Stomach (tissue), 9 donors: ENCODE data around the gene RPL41. TPM values are rescaled to one million over a fixed set of nuclear protein-coding genes. Genes with fewer than 3 reads are reported as not detected.

Experiments used
- DNase-seq, 2 donors: peaks; one replicate each; pipeline versions ENCODE4 v3.0.0 to v3.0.0-alpha.2; 2013 to 2019
- H3K27ac ChIP-seq, 5 donors: fragments of 200-600 bp in 4 of 5; sonication (generic) in 4 of 5; one replicate each; pipeline ENCODE4 v1.5.1; 2013 to 2019; ENCODE audit warnings: mild to moderate bottlenecking in 1 of 5, moderate library complexity in 1 of 5
- H3K27me3 ChIP-seq, 3 donors: fragments of 200-600 bp; sonication (generic); one replicate each; pipeline ENCODE4 v1.5.1; 2017 to 2019; ENCODE audit warnings: mixed run types in 1 of 3
- H3K36me3 ChIP-seq, 4 donors: fragments of 200-600 bp; sonication (generic); 1 replicate in 3 of 4; 2 replicates in 1 of 4; pipeline ENCODE4 v1.5.1; 2016 to 2019
- H3K4me1 ChIP-seq, 4 donors: fragments of 200-600 bp; sonication (generic); one replicate each; pipeline ENCODE4 v1.5.1; 2016 to 2019
- H3K4me3 ChIP-seq, 4 donors: fragments of 200-600 bp; sonication (generic) in 3 of 4; one replicate each; pipeline ENCODE4 v1.5.1; 2016 to 2019; ENCODE audit warnings: mild to moderate bottlenecking in 1 of 4
- H3K9me3 ChIP-seq, 4 donors: fragments of 200-600 bp; sonication (generic); one replicate each; pipeline ENCODE4 v1.5.1; 2016 to 2019
- EP300 ChIP-seq: sonication (generic); formaldehyde crosslinking; IDR thresholded peaks from one replicate; pipeline ENCODE4 v1.6.1; 2017; ENCODE audit warnings: antibody characterized with exemption
- POLR2A ChIP-seq, 4 donors: fragments of 450-650 bp; IDR thresholded peaks; one replicate each; pipeline ENCODE4 v1.6.1; 2016; ENCODE audit warnings: antibody characterized with exemption in 4 of 4, control low read depth in 2 of 4, mild to moderate bottlenecking in 1 of 4, moderate library complexity in 1 of 4
- POLR2AphosphoS5 ChIP-seq, 3 donors: sonication (generic); formaldehyde crosslinking; IDR thresholded peaks; one replicate each; pipeline ENCODE4 v1.6.1; 2016; ENCODE audit warnings: antibody characterized with exemption in 3 of 3
- WGBS, 5 donors: extraction: QIAGEN DNeasy Blood & Tissue Kit in 3 of 5; methylation state at CpG; one replicate each; pipeline versions ENCODE4 v1.1.5 to v1.1.7; 2013 to 2018; 5-methylcytosine and 5-hydroxymethylcytosine counted together
- intact Hi-C: fragments of 100-400 bp; cut with DNase I; formaldehyde crosslinking; loops from one replicate; pipeline ENCODE4 v1.15.1; 2023; ENCODE audit warnings: low total_unique reads
- polyA plus RNA-seq, 3 donors: library from polyadenylated mRNA; stranded (reverse); fragments of 200-250 nt; gene quantifications; one replicate each; pipeline ENCODE4 v1.2.3, GENCODE V29; 2013
- total RNA-seq, 5 donors: library from RNA; depleted of rRNA; stranded (reverse); fragments of >200 nt; gene quantifications; one replicate each; pipeline versions ENCODE4 v1.1.0 to v1.2.3, GENCODE V29; 2014 to 2016
- TF ChIP-seq, protein P1 (sequence below), 7 experiments: fragments of 450-650 bp in 4 of 7; fragments of 200-600 bp in 3 of 7; sonication (generic) in 3 of 7; IDR thresholded peaks; one replicate each; pipeline ENCODE4 v1.5.1; 2016 to 2019; ENCODE audit warnings: antibody characterized with exemption in 7 of 7, control low read depth in 2 of 7, mild to moderate bottlenecking in 1 of 7
- donor health status: healthy with polysubstance abuse.
- donor health status: Bipolar disorder and iron deficiency.
- donor health status: healthy.

Gene RPL41
- total and polyA plus RNA-seq, 8 donors, result 1,483 to 8,449 (median 3,157) TPM

DNA sequence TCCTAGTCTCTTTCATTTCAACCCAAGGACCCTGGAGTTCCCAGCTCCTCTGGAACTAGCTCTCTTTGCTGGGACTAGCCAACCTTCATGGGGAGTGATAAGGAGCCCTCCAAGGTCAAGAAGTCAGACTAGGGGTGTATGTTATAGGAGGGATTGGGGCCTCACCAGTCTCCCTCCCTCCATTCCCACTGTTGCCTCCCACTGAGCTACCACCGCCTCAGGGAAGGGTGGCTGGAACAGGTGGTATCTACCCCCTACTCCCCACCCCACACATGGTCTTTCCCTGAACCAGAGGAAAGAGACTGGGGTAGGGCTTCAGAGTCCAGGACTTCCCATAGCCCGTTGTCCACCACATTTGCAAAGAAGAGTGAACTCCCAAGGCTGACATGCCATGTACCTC, 34.1 kb upstream of the RPL41 start:
- TF ChIP-seq EP300 (no peak), POLR2AphosphoS5 (IDR thresholded peaks at IDR 0.05) (no peak)
- TF ChIP-seq, protein P1, sequence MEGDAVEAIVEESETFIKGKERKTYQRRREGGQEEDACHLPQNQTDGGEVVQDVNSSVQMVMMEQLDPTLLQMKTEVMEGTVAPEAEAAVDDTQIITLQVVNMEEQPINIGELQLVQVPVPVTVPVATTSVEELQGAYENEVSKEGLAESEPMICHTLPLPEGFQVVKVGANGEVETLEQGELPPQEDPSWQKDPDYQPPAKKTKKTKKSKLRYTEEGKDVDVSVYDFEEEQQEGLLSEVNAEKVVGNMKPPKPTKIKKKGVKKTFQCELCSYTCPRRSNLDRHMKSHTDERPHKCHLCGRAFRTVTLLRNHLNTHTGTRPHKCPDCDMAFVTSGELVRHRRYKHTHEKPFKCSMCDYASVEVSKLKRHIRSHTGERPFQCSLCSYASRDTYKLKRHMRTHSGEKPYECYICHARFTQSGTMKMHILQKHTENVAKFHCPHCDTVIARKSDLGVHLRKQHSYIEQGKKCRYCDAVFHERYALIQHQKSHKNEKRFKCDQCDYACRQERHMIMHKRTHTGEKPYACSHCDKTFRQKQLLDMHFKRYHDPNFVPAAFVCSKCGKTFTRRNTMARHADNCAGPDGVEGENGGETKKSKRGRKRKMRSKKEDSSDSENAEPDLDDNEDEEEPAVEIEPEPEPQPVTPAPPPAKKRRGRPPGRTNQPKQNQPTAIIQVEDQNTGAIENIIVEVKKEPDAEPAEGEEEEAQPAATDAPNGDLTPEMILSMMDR (IDR thresholded peaks at IDR 0.05), result no peak
- intact Hi-C loops, result no loop called here

DNA sequence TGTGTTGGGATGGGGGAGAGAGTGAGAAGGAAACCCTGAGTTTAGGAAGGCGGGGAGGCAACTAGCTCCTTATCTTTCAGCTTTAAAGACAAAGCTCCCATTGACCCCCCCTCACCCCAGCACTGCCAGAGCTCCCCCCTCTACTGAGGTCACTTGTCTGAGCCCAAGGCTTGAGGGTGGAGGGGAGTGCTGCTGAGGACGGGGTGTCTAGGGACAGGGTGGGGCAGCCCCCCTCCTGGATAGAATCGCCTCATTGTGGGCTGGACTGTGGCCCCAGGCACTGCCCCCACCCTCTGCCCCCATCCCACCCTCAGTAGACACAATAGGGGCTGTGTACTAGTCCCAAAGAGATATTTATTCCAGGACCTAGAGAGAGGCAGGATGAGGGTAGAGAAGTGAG, 33.5 kb upstream of the RPL41 start:
- Histone ChIP-seq H3K9me3 (no peaks in the 10 kb centered on the region), H3K4me3 (peak overlapping the region; percentile 6 to 73 (median 39)), H3K4me1 (peaks cover 20 to 80% (median 64%) of the 10 kb centered on the region in 4 donors), H3K36me3 (peaks cover 5 to 34% (median 19%) of the 10 kb centered on the region in 4 donors), H3K27me3 (peaks cover 0 to 15% (median 6%) of the 10 kb centered on the region in 3 donors), H3K27ac (peak overlapping the region; percentile 92 to 98 (median 93))
- WGBS, 5 donors, result 27 to 41% (median 34%) methylated on average over 3 of the region's 3 CpGs
- DNase-seq, result peak in 1 of 2 donors; percentile 53
- TF ChIP-seq POLR2A (IDR thresholded peaks at IDR 0.05), result no peak
- TF ChIP-seq, protein P1 (IDR thresholded peaks at IDR 0.05), result no peak
- TF ChIP-seq EP300, result no peak
- TF ChIP-seq POLR2AphosphoS5 (IDR thresholded peaks at IDR 0.05), result no peak
- intact Hi-C loops, result no loop called here

More for the DNA sequence above, 34.1 kb upstream of the RPL41 start:
- H3K4me3 ChIP-seq, result peak overlapping the region; percentile 6 to 73 (median 39)
- H3K36me3 ChIP-seq, result peaks cover 0 to 28% (median 17%) of the 10 kb centered on the region in 4 donors
- WGBS, 5 donors, result 25 to 49% (median 41%) methylated on average over 2 of the region's 2 CpGs
- H3K27me3 ChIP-seq, result peaks cover 0 to 15% (median 6%) of the 10 kb centered on the region in 3 donors
- peaks cover 20 to 74% (median 58%) of the 10 kb centered on the region in 4 donors for H3K4me1 ChIP-seq
- no peaks in the 10 kb centered on the region for H3K9me3 ChIP-seq
- peak overlapping the region; percentile 92 to 98 (median 93) for H3K27ac ChIP-seq
- no peak for DNase-seq

DNA sequence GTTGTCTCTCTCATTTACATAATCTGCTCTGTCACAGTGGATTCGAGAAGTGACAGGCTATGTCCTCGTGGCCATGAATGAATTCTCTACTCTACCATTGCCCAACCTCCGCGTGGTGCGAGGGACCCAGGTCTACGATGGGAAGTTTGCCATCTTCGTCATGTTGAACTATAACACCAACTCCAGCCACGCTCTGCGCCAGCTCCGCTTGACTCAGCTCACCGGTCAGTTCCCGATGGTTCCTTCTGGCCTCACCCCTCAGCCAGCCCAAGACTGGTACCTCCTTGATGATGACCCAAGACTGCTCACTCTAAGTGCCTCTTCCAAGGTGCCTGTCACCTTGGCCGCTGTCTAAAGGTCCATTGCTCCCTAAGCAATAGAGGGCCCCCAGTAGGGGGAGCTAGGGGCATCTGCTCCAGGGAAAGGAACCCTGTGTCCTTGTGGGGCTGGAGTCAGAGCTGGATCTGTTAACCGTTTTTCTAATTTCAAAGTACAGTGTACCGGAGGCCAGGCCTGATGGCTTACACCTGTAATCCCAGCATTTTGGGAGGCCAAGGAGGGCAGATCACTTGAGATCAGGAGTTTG, 31.4 kb upstream of the RPL41 start:
- no peaks in the 10 kb centered on the region for H3K9me3 ChIP-seq
- peaks cover 10 to 55% (median 39%) of the 10 kb centered on the region in 4 donors for H3K36me3 ChIP-seq
- 81 to 85% (median 83%) methylated on average over 15 of the region's 15 CpGs for WGBS, 5 donors
- peak overlapping the region; percentile 31 to 96 (median 93) for H3K27ac ChIP-seq
- H3K4me1 ChIP-seq, result peaks cover 11 to 66% (median 49%) of the 10 kb centered on the region in 4 donors
- peaks cover 0 to 13% (median 6%) of the 10 kb centered on the region in 3 donors for H3K27me3 ChIP-seq
- no peak for TF ChIP-seq POLR2A (IDR thresholded peaks at IDR 0.05)
- TF ChIP-seq EP300, result no peak
- no peak for TF ChIP-seq POLR2AphosphoS5 (IDR thresholded peaks at IDR 0.05)
- TF ChIP-seq, protein P1 (IDR thresholded peaks at IDR 0.05), result peak in 2 of 7 experiments; percentile 14 to 36
- peak; percentile 46 for DNase-seq
- peak overlapping the region in 1 of 4 donors; percentile 10 for H3K4me3 ChIP-seq
- intact Hi-C loops, result no loop called here

DNA sequence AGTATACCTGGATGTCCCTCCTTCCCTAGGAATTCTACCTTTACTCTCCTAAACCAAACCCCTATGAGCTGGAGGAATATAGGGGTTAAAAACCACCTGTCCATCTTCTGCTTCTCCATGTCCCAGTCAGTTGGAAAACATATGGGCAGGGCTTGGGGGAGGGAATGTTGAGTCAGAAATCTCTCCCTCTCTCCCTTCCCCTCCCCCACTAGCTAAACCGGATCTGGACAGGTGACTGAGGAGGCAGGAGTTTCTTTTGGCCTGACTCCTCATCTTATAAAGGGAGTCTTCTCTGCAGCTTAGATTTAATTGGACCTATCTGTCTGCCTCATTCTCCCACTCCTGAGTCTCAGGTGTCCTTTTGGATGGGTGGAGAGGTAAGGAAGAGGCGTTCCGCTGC, 30.3 kb upstream of the RPL41 start:
- no peaks in the 10 kb centered on the region for H3K9me3 ChIP-seq
- DNase-seq, result peak; percentile 78 to 82
- intact Hi-C loops, result no loop called here
- 41 to 63% (median 54%) methylated on average over 3 of the region's 3 CpGs for WGBS, 5 donors
- peaks cover 0 to 4% (median 0%) of the 10 kb centered on the region in 3 donors for H3K27me3 ChIP-seq
- peak overlapping the region in 1 of 4 donors; percentile 13 for H3K4me3 ChIP-seq
- H3K27ac ChIP-seq, result peak overlapping the region; percentile 66 to 96 (median 79)
- peak in 2 of 3 donors; percentile 54 to 70 for TF ChIP-seq POLR2AphosphoS5 (IDR thresholded peaks at IDR 0.05)
- TF ChIP-seq, protein P1 (IDR thresholded peaks at IDR 0.05), result no peak
- TF ChIP-seq POLR2A (IDR thresholded peaks at IDR 0.05), result no peak
- H3K36me3 ChIP-seq, result peaks cover 10 to 64% (median 46%) of the 10 kb centered on the region in 4 donors
- peaks cover 8 to 59% (median 45%) of the 10 kb centered on the region in 4 donors for H3K4me1 ChIP-seq
